ENCODE measurements around the gene CTAGE8.
"Not testable (repeated sequence)": the region's sequence is repeated elsewhere in the genome, so short reads cannot be mapped to it uniquely, and the experiment has no call there.

CTAGE8 gene

GRCh38 chr7:144269188-144269587, at the start of gene CTAGE8:
CTAGE8 (minus strand) TSS chr7:144269288; CDS start chr7:144269250, 38 bp downstream.
- DNase-seq (ENCODE audit: low read depth): not testable (repeated sequence)

- DNase-seq (ENCODE audit: low read depth): not testable (repeated sequence)
Observed at GRCh38 chr7:144317537-144317936, 48.4 kb upstream of the CTAGE8 start.

GRCh38 chr7:144311872-144312469, 42.9 kb upstream of the CTAGE8 start, which contains the start of gene OR2A1:
OR2A1 (plus strand) TSS chr7:144312419; CDS start chr7:144318125, 5,706 bp downstream.
- DNase-seq (ENCODE audit: low read depth): not testable (repeated sequence)

- DNase-seq (ENCODE audit: low read depth): not testable (repeated sequence)
Observed at GRCh38 chr7:144311218-144311617, 42.1 kb upstream of the CTAGE8 start.

- DNase-seq (ENCODE audit: low read depth): not testable (repeated sequence)
Observed at GRCh38 chr7:144309702-144310101, 40.6 kb upstream of the CTAGE8 start.

GRCh38 chr7:144305156-144305555, 36.1 kb upstream of the CTAGE8 start:
- DNase-seq (ENCODE audit: low read depth): not testable (repeated sequence)

- not testable (repeated sequence) for DNase-seq (ENCODE audit: low read depth)
Observed at GRCh38 chr7:144303607-144304006, 34.5 kb upstream of the CTAGE8 start.

- not testable (repeated sequence) for DNase-seq (ENCODE audit: low read depth)
Observed at GRCh38 chr7:144302578-144303303, 33.7 kb upstream of the CTAGE8 start.

GRCh38 chr7:144293794-144294499, 24.9 kb upstream of the CTAGE8 start:
- not testable (repeated sequence) for DNase-seq (ENCODE audit: low read depth)

- not testable (repeated sequence) for DNase-seq (ENCODE audit: low read depth)
Observed at GRCh38 chr7:144292384-144293161, 23.5 kb upstream of the CTAGE8 start.

- not testable (repeated sequence) for DNase-seq (ENCODE audit: low read depth)
Observed at GRCh38 chr7:144291607-144292006, 22.5 kb upstream of the CTAGE8 start.

- not testable (repeated sequence) for DNase-seq (ENCODE audit: low read depth)
Observed at GRCh38 chr7:144287171-144287784, 18.2 kb upstream of the CTAGE8 start.

GRCh38 chr7:144283716-144284115, 14.6 kb upstream of the CTAGE8 start:
- DNase-seq (ENCODE audit: low read depth): not testable (repeated sequence)

- not testable (repeated sequence) for DNase-seq (ENCODE audit: low read depth)
Observed at GRCh38 chr7:144282490-144282889, 13.4 kb upstream of the CTAGE8 start.

GRCh38 chr7:144281981-144282380, 12.9 kb upstream of the CTAGE8 start:
- not testable (repeated sequence) for DNase-seq (ENCODE audit: low read depth)

- DNase-seq (ENCODE audit: low read depth): not testable (repeated sequence)
Observed at GRCh38 chr7:144280010-144280409, 10.9 kb upstream of the CTAGE8 start.

GRCh38 chr7:144275281-144275680, 6.2 kb upstream of the CTAGE8 start:
- DNase-seq (ENCODE audit: low read depth): not testable (repeated sequence)

GRCh38 chr7:144264692-144265091, 4.4 kb downstream of the CTAGE8 start, which contains the start of gene OR2A7:
OR2A7 (minus strand) TSS chr7:144264792; CDS start chr7:144259628, 5,164 bp downstream.
- DNase-seq (ENCODE audit: low read depth): not testable (repeated sequence)

GRCh38 chr7:144262128-144262527, 7.0 kb downstream of the CTAGE8 start:
- not testable (repeated sequence) for DNase-seq (ENCODE audit: low read depth)

GRCh38 chr7:144259067-144259466, 10.0 kb downstream of the CTAGE8 start:
- not testable (repeated sequence) for DNase-seq (ENCODE audit: low read depth)

- no peak for DNase-seq (ENCODE audit: low read depth)
Observed at GRCh38 chr7:144256112-144256511, 13.0 kb downstream of the CTAGE8 start.

Measured in stimulated activated CD4-positive, alpha-beta T cell treated with anti-CD3 and anti-CD28 coated beads, Interleukin-2, amount 100 ng/mL, for 4 hours (primary cell).